CD4-positive, CD25-positive, alpha-beta regulatory T cell (primary cell): Measurements from ENCODE around the gene NCKAP5L. TPM values are rescaled to one million over a fixed set of nuclear protein-coding genes. Genes with fewer than 3 reads are reported as not detected.

Experiments
- ATAC-seq, 2 donors: fragments of 150-1000 bp; cut with Tn5 transposase; one replicate each; pipeline ENCODE4 v1.10.0; 2021; ENCODE audit warnings: low read depth in 2 of 2, moderate number of reproducible peaks in 2 of 2, moderate library complexity in 1 of 2
- DNase-seq, 3 donors: peaks; one replicate each; pipeline versions ENCODE4 v3.0.0 to v3.0.0-alpha.2; 2012 to 2022; ENCODE audit warnings: mixed read lengths in 1 of 3
- H3K27ac ChIP-seq: one replicate; pipeline ENCODE4 v1.7.0; 2013; ENCODE audit warnings: mild to moderate bottlenecking, low read length; ENCODE audit not compliant: insufficient read depth, poor library complexity, severe bottlenecking
- H3K27me3 ChIP-seq: one replicate; pipeline ENCODE4 v1.7.0; 2013; ENCODE audit warnings: low read length; ENCODE audit not compliant: control insufficient read depth, insufficient read depth
- H3K36me3 ChIP-seq: one replicate; pipeline ENCODE4 v1.7.0; 2013; ENCODE audit warnings: mild to moderate bottlenecking, low read length, moderate library complexity; ENCODE audit not compliant: control insufficient read depth, insufficient read depth
- H3K4me1 ChIP-seq: 2 replicates; pipeline ENCODE4 v1.7.0; 2013; ENCODE audit warnings: mild to moderate bottlenecking, low read length; ENCODE audit not compliant: insufficient read depth, control insufficient read depth, poor library complexity, severe bottlenecking
- H3K4me3 ChIP-seq: one replicate; pipeline ENCODE4 v1.7.0; 2013; ENCODE audit warnings: low read depth, mild to moderate bottlenecking, low read length, moderate library complexity
- H3K9me3 ChIP-seq, 2 experiments: 1 replicate in 1 of 2; 2 replicates in 1 of 2; pipeline ENCODE4 v1.7.0; 2013; ENCODE audit warnings: low read length in 2 of 2, mild to moderate bottlenecking in 1 of 2, moderate library complexity in 1 of 2; ENCODE audit not compliant: control insufficient read depth in 2 of 2
- H3K27ac Mint-ChIP-seq, 3 donors: one replicate each; pipeline ENCODE4 v1.8.0; 2020 to 2022; ENCODE audit warnings: mild to moderate bottlenecking in 3 of 3, mixed read lengths in 3 of 3, moderate library complexity in 2 of 3
- H3K27me3 Mint-ChIP-seq: one replicate; pipeline ENCODE4 v1.8.0; 2022; ENCODE audit warnings: mild to moderate bottlenecking, mixed read lengths
- H3K36me3 Mint-ChIP-seq: one replicate; pipeline ENCODE4 v1.8.0; 2020; ENCODE audit warnings: mixed read lengths
- H3K4me1 Mint-ChIP-seq, 4 donors: one replicate each; pipeline ENCODE4 v1.8.0; 2020 to 2022; ENCODE audit warnings: mixed read lengths in 4 of 4, mild to moderate bottlenecking in 1 of 4
- H3K4me3 Mint-ChIP-seq, 4 donors: one replicate each; pipeline ENCODE4 v1.8.0; 2020 to 2022; ENCODE audit warnings: mild to moderate bottlenecking in 4 of 4, mixed read lengths in 4 of 4, moderate library complexity in 3 of 4
- H3K9me3 Mint-ChIP-seq, 7 donors: one replicate each; pipeline ENCODE4 v1.8.0; 2020 to 2022; ENCODE audit warnings: mixed read lengths in 7 of 7, mild to moderate bottlenecking in 3 of 7, moderate library complexity in 2 of 7
- polyA plus RNA-seq, 4 donors: library from polyadenylated mRNA; unstranded; fragments of 300-500 nt; fragmentation: Illumina TruSeq; gene quantifications; one replicate each; pipeline ENCODE4 v1.2.3, GENCODE V29; 2021
- total RNA-seq: library from RNA; stranded (reverse); gene quantifications from one replicate; pipeline ENCODE4 v1.2.3, GENCODE V29; 2022

Gene NCKAP5L
- total and polyA plus RNA-seq, 5 donors from 2014 or later = 0.18 to 7.8 (median 0.73) TPM

DNA sequence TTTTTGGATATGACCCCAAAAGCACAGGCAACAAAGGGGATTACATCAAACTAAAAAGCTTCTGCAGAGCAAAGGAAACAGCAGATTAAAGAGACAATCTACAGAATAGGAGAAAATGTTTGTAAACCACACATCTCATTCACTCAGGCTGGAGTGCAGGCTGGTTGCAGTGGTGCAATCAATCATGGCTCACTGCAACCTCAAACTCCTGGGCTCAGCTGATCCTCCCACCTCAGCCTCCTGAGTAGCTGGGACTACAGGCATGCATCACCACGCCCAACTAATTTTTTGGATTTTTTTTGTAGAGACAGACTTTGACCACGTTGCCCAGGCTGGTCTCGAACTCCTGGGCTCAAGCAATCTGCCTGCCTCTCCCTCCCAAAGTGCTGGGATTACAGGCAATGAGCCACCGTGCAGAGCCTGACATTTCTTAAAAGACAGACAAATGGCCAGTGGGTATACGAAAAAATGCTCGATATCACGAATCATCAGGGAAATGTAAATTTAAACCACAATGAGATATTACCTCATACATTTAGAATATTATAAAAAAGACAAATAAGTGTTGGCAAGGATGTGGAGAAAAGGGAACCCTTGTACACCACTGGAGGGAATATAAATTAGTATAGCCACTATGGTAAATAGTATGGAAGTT, 9.8 kb downstream of the NCKAP5L start:
- no peak for ATAC-seq
- H3K4me1 Mint-ChIP-seq = peaks cover 0 to 32% (median 16%) of the 10 kb centered on the region in 4 donors
- DNase-seq = no peak
- Histone ChIP-seq H3K27me3 (no peaks in the 10 kb centered on the region), H3K27ac (no peak overlapping the region), H3K36me3 (no peaks in the 10 kb centered on the region), H3K4me1 (peaks cover 11% of the 10 kb centered on the region), H3K9me3 (no peaks in the 10 kb centered on the region), H3K4me3 (no peak overlapping the region)
- no peaks in the 10 kb centered on the region for H3K9me3 Mint-ChIP-seq
- no peak overlapping the region for H3K27ac Mint-ChIP-seq
- no peak overlapping the region for H3K4me3 Mint-ChIP-seq
- no peaks in the 10 kb centered on the region for H3K27me3 Mint-ChIP-seq
- peaks cover 17% of the 10 kb centered on the region for H3K36me3 Mint-ChIP-seq

DNA sequence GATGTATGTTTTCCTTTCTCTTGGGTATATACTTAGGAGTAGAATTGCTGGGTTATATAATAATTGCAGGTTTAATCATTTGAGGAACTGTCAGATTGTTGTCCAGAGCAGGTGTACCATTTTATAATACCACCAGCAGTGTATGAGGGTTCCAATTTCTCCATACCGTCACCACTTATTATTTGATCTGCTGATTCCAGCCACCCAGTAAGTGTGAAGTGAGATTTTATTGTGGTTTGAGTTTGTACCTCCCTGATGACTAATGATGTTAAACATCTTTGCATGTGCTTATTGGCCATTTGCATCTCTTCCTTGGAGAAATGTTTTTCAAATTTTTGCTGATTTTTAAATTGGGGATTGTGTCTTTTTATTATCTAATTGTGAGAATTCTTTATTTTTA, 15.1 kb downstream of the NCKAP5L start:
- Mint-ChIP-seq H3K9me3 (no peaks in the 10 kb centered on the region), H3K4me1 (peaks cover 0 to 11% (median 4%) of the 10 kb centered on the region in 4 donors), H3K27ac (no peak overlapping the region), H3K36me3 (peaks cover 15% of the 10 kb centered on the region), H3K4me3 (no peak overlapping the region), H3K27me3 (peaks cover under 1% of the 10 kb centered on the region)
- Histone ChIP-seq H3K4me3 (no peak overlapping the region), H3K27me3 (no peaks in the 10 kb centered on the region), H3K9me3 (no peaks in the 10 kb centered on the region), H3K27ac (no peak overlapping the region), H3K4me1 (no peaks in the 10 kb centered on the region), H3K36me3 (peaks cover 2% of the 10 kb centered on the region)
- no peak for ATAC-seq
- no peak for DNase-seq

DNA sequence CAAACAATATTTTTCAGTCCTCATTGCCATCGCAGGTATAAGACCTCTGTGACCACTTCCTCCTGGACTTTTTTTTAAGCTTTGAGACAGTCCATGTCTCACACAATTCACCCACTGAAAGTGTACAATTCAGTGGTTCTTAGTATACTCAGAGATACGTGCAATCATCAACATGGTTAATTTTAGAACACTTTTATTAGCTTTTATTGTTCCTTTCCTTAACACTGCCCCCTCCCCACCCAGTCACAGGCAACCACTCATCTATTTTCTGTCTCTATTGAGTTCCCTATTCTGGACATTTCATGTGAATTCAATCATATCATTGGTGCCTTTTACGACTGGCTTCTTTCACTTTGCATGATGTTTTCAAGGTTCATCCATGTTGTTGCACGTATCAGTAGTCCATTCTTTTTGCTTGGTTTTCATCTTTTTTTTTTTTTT, 16.2 kb downstream of the NCKAP5L start:
- Mint-ChIP-seq H3K27me3 (peaks cover 5% of the 10 kb centered on the region), H3K4me3 (no peak overlapping the region), H3K27ac (no peak overlapping the region), H3K36me3 (peaks cover 15% of the 10 kb centered on the region), H3K9me3 (no peaks in the 10 kb centered on the region), H3K4me1 (peaks cover 0 to 11% (median 4%) of the 10 kb centered on the region in 4 donors)
- ATAC-seq (no peak), DNase-seq (no peak)
- H3K36me3 ChIP-seq = peaks cover 2% of the 10 kb centered on the region
- no peaks in the 10 kb centered on the region for H3K9me3 ChIP-seq
- H3K27ac ChIP-seq = no peak overlapping the region
- H3K4me1 ChIP-seq = no peaks in the 10 kb centered on the region
- no peak overlapping the region for H3K4me3 ChIP-seq
- H3K27me3 ChIP-seq = no peaks in the 10 kb centered on the region

DNA sequence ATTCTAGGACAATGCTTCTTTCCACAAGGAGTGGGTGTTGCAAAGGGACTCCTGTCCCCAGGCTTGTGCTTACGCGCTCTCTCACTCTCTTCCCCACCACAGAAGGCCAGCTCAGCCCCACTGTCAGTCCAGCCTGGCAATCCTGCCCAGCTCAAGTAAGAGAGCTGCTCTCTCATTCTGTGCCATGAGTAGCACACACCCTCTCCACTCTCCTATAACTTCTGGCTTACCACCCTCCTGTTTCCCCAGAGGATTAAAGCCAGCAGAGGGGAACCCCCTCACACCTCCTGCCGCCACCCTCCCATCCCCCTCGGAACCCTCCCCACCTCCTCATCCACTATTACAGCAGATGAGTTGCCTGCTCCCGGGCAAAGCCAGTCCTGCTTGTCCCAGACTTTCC, 17.1 kb downstream of the NCKAP5L start:
- Mint-ChIP-seq H3K4me3 (no peak overlapping the region), H3K4me1 (peaks cover 0 to 11% (median 4%) of the 10 kb centered on the region in 4 donors), H3K27ac (no peak overlapping the region), H3K27me3 (peaks cover 5% of the 10 kb centered on the region), H3K36me3 (peaks cover 14% of the 10 kb centered on the region), H3K9me3 (no peaks in the 10 kb centered on the region)
- H3K27me3 ChIP-seq = no peaks in the 10 kb centered on the region
- ATAC-seq (no peak), DNase-seq (no peak)
- no peak overlapping the region for H3K4me3 ChIP-seq
- no peaks in the 10 kb centered on the region for H3K9me3 ChIP-seq
- H3K36me3 ChIP-seq = peaks cover 2% of the 10 kb centered on the region
- no peak overlapping the region for H3K27ac ChIP-seq
- H3K4me1 ChIP-seq = no peaks in the 10 kb centered on the region

DNA sequence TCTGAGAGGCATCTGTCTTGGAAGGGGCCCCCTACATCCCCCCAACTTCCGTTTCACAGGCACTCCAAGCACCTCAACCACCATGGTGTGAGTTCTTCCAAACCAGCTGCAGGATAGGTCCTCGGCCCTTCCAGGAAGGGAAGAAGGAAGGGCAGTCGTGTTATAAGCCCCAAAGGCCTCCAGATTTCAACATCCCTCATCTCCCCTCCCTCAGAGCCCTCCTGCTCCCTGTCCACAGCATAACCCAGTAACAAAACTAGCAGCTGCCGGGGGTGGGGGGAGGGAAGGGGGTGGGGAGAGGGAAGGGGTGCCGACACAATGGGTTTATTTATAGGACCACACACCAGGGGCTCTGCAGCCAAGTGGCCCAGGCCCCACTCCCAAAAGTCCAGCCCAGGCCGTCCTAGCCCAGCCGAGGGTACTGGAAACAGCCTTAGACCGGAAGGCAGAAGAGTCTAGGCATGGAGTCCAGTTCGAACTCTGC, 18.3 kb downstream of the NCKAP5L start:
- H3K27me3 ChIP-seq = no peaks in the 10 kb centered on the region
- ATAC-seq = no peak

DNA sequence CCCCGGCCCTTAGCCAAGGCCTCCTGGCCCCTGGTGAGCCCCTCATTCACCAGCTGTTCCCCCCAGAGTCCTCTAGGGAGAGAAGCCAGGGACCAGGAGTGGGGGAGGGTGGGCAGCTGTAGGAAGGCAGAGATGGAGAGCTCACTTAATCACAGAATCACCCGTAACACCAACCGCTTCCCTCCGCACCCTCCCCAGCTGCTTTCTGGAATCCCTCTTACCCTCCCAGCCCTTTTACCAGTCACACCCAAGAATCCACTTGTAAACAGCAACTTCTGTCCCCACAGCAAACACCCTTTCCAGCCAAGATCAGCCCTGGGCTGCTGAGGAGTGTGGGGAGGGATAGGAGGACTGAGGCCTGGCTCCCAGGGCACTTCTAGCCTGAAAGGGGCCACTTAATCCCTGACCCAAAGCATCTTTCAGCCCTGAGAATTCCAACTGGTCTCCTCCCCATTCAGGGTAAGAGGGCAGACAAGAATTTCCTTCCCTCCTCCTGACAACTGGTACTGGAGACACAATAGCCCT, 18.8 kb downstream of the NCKAP5L start:
- no peaks in the 10 kb centered on the region for H3K9me3 Mint-ChIP-seq
- DNase-seq = no peak
- peaks cover 0 to 7% (median 4%) of the 10 kb centered on the region in 4 donors for H3K4me1 Mint-ChIP-seq
- H3K4me3 ChIP-seq = no peak overlapping the region
- no peak for ATAC-seq
- H3K36me3 ChIP-seq = peaks cover 2% of the 10 kb centered on the region
- peaks cover 13% of the 10 kb centered on the region for H3K36me3 Mint-ChIP-seq
- no peaks in the 10 kb centered on the region for H3K9me3 ChIP-seq
- no peak overlapping the region for H3K27ac Mint-ChIP-seq
- H3K4me3 Mint-ChIP-seq = no peak overlapping the region
- peaks cover 5% of the 10 kb centered on the region for H3K27me3 Mint-ChIP-seq
- H3K4me1 ChIP-seq = no peaks in the 10 kb centered on the region
- no peak overlapping the region for H3K27ac ChIP-seq
- no peaks in the 10 kb centered on the region for H3K27me3 ChIP-seq

More for the DNA sequence above, 18.3 kb downstream of the NCKAP5L start:
- H3K9me3 ChIP-seq = no peaks in the 10 kb centered on the region
- Mint-ChIP-seq H3K4me1 (peaks cover 0 to 11% (median 4%) of the 10 kb centered on the region in 4 donors), H3K27ac (no peak overlapping the region), H3K4me3 (no peak overlapping the region), H3K36me3 (peaks cover 17% of the 10 kb centered on the region), H3K9me3 (no peaks in the 10 kb centered on the region), H3K27me3 (peaks cover 5% of the 10 kb centered on the region)
- peaks cover 2% of the 10 kb centered on the region for H3K36me3 ChIP-seq
- no peak overlapping the region for H3K4me3 ChIP-seq
- H3K4me1 ChIP-seq = no peaks in the 10 kb centered on the region
- no peak for DNase-seq
- H3K27ac ChIP-seq = no peak overlapping the region

DNA sequence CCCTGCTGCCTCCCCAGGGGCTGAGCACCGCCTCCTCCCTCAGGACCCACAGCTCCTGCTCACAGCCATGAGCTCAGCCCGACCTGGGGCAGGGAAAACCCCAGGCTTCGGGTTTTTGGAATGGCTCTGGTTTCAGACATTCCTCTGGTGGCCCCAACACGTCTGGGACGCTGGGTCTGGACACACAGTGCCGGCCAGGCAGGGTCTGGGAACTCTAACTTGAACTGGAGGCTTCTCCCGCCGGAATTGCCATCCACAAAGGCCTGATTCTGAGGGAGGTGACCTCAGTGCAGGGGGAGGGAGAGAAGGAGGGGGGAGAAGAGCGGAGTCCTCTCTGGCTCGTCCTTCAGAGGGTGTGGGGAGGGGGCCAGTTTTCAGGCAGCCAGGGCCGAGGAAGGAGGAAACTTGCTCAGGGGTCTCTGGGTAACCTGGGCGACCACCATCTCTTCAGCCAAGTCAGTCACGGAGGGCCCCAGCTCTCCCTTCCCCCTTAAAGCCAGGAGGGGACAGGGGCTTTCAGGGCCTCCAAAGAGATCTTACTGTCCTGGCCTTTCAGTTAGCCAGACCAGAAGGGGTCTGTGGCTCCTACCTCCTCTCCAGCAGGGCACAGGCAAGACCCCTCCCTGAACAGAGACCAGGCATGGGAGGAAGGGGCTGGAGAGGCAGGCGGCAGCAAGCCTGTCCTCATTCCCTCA, 19.4 kb downstream of the NCKAP5L start:
- peaks cover 0 to 7% (median 4%) of the 10 kb centered on the region in 4 donors for H3K4me1 Mint-ChIP-seq

More for the DNA sequence above, 19.4 kb downstream of the NCKAP5L start:
- DNase-seq (no peak), ATAC-seq (no peak)
- Histone ChIP-seq H3K4me3 (no peak overlapping the region), H3K4me1 (no peaks in the 10 kb centered on the region), H3K27me3 (no peaks in the 10 kb centered on the region), H3K27ac (no peak overlapping the region), H3K36me3 (peaks cover 2% of the 10 kb centered on the region), H3K9me3 (no peaks in the 10 kb centered on the region)
- Mint-ChIP-seq H3K36me3 (peaks cover 12% of the 10 kb centered on the region), H3K27ac (no peak overlapping the region), H3K9me3 (no peaks in the 10 kb centered on the region), H3K4me3 (no peak overlapping the region), H3K27me3 (peaks cover 5% of the 10 kb centered on the region)
